ENCODE data around the gene MLNR. TPM values are rescaled to one million over a fixed set of nuclear protein-coding genes. Genes with fewer than 3 reads are reported as not detected.

The MLNR gene
- total RNA-seq, 3 donors from 2014 or later, result not detected

DNA sequence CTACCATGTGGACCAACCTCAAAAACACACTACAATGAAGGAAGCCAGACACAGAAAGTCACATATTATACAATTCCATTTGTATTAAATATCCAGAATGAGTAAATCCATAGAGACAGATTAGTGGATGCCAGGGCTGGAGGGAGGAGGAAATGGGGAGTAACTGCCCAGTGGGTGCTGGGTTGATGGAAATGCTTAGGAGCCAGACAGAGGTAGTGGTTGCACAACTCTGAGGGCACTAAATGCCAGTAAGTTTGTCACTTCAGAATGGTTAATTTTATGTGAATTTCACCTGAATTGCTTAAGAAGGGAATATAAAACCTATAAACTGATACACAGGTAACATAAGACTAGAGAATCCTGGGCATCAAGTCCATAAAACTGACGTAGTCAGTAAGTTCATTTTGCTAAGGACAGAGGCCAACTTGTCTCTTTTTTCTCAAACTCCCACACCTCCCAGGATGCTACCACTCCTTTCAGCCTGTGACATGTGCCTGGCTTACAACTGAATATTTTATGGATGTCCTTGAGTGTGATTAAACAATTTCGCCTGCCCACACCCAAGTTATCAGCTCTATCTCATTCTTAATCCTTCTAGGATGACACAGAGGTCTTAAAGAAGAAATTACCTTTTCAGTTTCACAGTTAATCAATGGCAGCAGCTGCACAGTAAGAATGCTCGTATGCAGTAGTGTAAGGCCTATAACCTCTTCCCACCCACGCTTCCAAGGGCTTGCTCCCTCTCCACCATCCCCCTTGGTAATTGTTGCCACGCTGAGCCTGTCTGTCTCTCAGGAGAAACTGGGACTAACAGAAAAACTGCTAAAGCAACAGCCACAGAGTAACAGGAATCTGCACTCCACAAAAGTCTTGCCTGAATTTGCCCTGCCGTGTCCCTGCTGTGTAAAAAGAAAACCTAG, 5.9 kb upstream of the MLNR start:
- ATAC-seq, result peak; percentile 53
- intact Hi-C loops (cut with DNase I, micrococcal nuclease), result no loop called here

DNA sequence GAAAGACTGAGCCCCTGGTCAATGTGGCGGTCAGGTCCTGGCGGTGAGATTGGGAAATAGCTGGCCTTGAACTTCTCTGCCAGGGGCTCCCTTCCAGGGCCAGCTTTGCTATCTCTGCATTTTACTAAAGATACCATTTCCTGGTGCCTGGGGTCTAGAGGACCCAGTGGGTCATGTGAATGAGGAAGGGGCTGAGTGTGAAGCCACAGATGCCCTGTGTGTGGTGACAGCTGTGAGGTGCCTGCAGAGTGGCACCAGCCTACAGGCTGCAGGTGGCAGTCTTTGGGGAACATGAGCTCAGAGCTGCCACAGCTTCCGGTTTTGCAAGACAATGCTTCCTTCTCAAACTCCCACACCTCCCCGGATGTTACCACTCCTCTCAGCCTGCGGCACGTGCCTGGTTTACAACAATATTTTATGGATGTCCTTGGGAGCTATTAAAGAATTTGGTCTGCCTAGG, 5.2 kb upstream of the MLNR start:
- DNase-seq (peak; percentile 49 to 71 (median 52)), ATAC-seq (peak; percentile 91)
- intact Hi-C loops (cut with DNase I, micrococcal nuclease), result no loop called here
- H3K4me1 ChIP-seq (ENCODE audit: low read depth), result peaks cover 6% of the 10 kb centered on the region
- no peak overlapping the region for H3K4me3 ChIP-seq
- H3K9me3 ChIP-seq, result no peaks in the 10 kb centered on the region
- TF ChIP-seq, protein P1, sequence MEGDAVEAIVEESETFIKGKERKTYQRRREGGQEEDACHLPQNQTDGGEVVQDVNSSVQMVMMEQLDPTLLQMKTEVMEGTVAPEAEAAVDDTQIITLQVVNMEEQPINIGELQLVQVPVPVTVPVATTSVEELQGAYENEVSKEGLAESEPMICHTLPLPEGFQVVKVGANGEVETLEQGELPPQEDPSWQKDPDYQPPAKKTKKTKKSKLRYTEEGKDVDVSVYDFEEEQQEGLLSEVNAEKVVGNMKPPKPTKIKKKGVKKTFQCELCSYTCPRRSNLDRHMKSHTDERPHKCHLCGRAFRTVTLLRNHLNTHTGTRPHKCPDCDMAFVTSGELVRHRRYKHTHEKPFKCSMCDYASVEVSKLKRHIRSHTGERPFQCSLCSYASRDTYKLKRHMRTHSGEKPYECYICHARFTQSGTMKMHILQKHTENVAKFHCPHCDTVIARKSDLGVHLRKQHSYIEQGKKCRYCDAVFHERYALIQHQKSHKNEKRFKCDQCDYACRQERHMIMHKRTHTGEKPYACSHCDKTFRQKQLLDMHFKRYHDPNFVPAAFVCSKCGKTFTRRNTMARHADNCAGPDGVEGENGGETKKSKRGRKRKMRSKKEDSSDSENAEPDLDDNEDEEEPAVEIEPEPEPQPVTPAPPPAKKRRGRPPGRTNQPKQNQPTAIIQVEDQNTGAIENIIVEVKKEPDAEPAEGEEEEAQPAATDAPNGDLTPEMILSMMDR (IDR thresholded peaks at IDR 0.05), result no peak
- H3K36me3 ChIP-seq (ENCODE audit: low read depth), result no peaks in the 10 kb centered on the region

More for the DNA sequence above, 5.9 kb upstream of the MLNR start:
- Histone ChIP-seq H3K4me1 (ENCODE audit: low read depth) (peaks cover 6% of the 10 kb centered on the region), H3K9me3 (no peaks in the 10 kb centered on the region), H3K36me3 (ENCODE audit: low read depth) (no peaks in the 10 kb centered on the region), H3K4me3 (no peak overlapping the region)
- TF ChIP-seq, protein P1 (IDR thresholded peaks at IDR 0.05), result no peak
- DNase-seq, result no peak

DNA sequence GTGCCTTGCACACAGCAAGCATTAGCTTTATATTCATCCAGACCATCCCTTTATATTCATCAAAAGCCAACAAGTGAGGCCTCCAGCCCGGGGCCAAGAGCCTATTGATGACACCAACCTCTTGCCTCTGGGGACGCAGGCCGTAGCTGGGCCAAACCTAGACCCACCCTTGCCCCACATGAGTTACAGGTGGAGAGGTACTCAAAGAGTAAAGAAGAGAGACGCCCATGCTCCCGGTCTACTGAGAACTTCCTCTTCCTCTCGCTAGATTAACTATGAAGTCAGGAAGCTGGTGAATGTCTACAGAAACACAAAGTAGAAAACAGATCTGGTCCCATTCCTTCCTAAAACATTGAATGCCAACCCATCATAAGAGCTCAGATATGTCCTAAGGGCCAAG, 3.8 kb upstream of the MLNR start:
- TF ChIP-seq, protein P1 (IDR thresholded peaks at IDR 0.05), result no peak
- Histone ChIP-seq H3K36me3 (ENCODE audit: low read depth) (no peaks in the 10 kb centered on the region), H3K9me3 (no peaks in the 10 kb centered on the region), H3K4me1 (ENCODE audit: low read depth) (peaks cover 11% of the 10 kb centered on the region), H3K4me3 (no peak overlapping the region)
- ATAC-seq (no peak), DNase-seq (no peak)
- intact Hi-C loops (cut with DNase I, micrococcal nuclease), result no loop called here

DNA sequence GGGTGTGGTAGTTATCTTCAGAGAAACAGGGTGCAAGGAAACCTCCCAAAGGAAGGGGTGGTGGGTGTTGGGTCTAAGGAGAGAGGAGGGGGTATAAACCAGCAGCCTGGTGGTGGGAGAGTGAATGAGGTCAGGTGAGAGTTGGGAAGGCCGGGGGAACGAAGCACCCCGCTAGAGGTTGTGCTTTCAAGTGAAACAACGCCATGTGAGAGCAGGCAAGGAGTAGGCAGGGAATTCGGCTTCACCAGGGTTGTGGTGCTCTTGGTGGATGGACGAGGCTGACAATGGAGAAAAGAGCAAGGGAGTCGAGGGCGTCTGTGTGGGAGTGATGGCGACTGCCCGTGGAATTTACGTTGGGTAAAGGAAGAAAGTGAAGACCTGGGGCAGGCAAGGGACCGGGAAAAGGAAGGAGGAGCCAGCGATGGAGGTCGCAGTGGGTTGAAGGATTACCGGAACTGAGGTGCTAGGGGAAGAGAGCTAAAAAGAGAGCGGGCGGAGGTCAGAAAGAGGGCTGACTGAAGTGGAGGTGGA, 2.1 kb upstream of the MLNR start:
- no peaks in the 10 kb centered on the region for H3K9me3 ChIP-seq

DNA sequence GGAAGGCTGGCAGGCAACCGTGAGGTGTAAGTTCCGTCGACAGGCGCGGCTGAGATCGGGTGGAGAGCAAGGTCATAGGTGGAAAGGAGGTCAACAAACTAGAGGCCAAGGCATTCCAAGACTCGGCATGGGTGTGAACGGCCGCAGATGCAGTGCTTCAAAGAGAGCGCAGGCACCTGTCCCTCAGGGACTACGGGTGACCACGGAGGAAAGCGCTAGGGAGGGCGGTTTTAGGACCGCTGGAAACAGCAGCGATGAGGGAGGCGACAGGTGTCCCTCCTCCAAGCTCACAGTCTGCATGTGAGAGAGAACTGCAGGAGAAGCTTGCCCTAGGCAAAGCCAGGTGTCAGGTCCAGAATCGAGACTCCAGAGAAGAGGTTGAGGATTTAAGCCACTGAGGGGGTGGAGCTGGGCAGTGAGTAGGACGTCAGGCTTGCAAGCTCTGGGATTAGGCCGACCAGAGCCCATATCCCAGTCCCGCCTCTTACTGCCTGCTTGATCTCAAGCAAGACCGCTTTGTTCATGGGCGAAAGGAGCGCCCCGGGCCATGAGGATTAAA, 1.6 kb upstream of the MLNR start:
- ATAC-seq (no peak), DNase-seq (no peak)
- H3K4me1 ChIP-seq (ENCODE audit: low read depth), result peaks cover 11% of the 10 kb centered on the region
- H3K9me3 ChIP-seq, result no peaks in the 10 kb centered on the region
- no peak overlapping the region for H3K4me3 ChIP-seq
- intact Hi-C loops (cut with DNase I, micrococcal nuclease), result no loop called here
- no peaks in the 10 kb centered on the region for H3K36me3 ChIP-seq (ENCODE audit: low read depth)
- TF ChIP-seq, protein P1 (IDR thresholded peaks at IDR 0.05), result no peak

More for the DNA sequence above, 2.1 kb upstream of the MLNR start:
- Histone ChIP-seq H3K4me1 (ENCODE audit: low read depth) (peaks cover 11% of the 10 kb centered on the region), H3K36me3 (ENCODE audit: low read depth) (no peaks in the 10 kb centered on the region), H3K4me3 (no peak overlapping the region)
- intact Hi-C loops (cut with DNase I, micrococcal nuclease), result no loop called here
- DNase-seq (no peak), ATAC-seq (no peak)
- TF ChIP-seq, protein P1 (IDR thresholded peaks at IDR 0.05), result no peak

All from mucosa of descending colon (tissue), 3 donors.